Progenitor cell of endocrine pancreas (in vitro differentiated cells): ENCODE data around the gene NPFF. TPM values are rescaled to one million over a fixed set of nuclear protein-coding genes. Genes with fewer than 3 reads are reported as not detected.

ENCODE experiments used
- DNase-seq: peaks from one replicate; pipeline ENCODE4 v3.0.0; 2021; ENCODE audit warnings: low spot score; ENCODE audit not compliant: unreplicated experiment
- H3K27ac Mint-ChIP-seq: 2 replicates; pipeline ENCODE4 v1.8.0; 2021; ENCODE audit warnings: mild to moderate bottlenecking, moderate library complexity, mixed read lengths
- H3K27me3 Mint-ChIP-seq: 2 replicates; pipeline ENCODE4 v1.8.0; 2021; ENCODE audit warnings: mixed read lengths
- H3K36me3 Mint-ChIP-seq: 2 replicates; pipeline ENCODE4 v1.8.0; 2022; ENCODE audit warnings: mixed read lengths; ENCODE audit not compliant: insufficient read depth
- H3K4me1 Mint-ChIP-seq: 2 replicates; pipeline ENCODE4 v1.8.0; 2021; ENCODE audit warnings: low read depth, mixed read lengths
- H3K4me3 Mint-ChIP-seq: 2 replicates; pipeline ENCODE4 v1.8.0; 2021; ENCODE audit warnings: low read depth, mild to moderate bottlenecking, moderate library complexity, mixed read lengths
- H3K9me3 Mint-ChIP-seq: 2 replicates; pipeline ENCODE4 v1.8.0; 2021; ENCODE audit warnings: low read depth, mixed read lengths
- total RNA-seq: library from RNA; stranded (reverse); gene quantifications from 2 replicates; pipeline ENCODE4 v1.2.1, GENCODE V29; 2021
- TF ChIP-seq, protein P1 (sequence below): fragments of 200-600 bp; sonication (generic); IDR thresholded peaks from one replicate; pipeline ENCODE4 v1.5.0; 2021; ENCODE audit warnings: antibody characterized with exemption, mild to moderate bottlenecking; ENCODE audit not compliant: unreplicated experiment

Gene NPFF
- total RNA-seq, 1 donor from 2014 or later, result not detected

DNA sequence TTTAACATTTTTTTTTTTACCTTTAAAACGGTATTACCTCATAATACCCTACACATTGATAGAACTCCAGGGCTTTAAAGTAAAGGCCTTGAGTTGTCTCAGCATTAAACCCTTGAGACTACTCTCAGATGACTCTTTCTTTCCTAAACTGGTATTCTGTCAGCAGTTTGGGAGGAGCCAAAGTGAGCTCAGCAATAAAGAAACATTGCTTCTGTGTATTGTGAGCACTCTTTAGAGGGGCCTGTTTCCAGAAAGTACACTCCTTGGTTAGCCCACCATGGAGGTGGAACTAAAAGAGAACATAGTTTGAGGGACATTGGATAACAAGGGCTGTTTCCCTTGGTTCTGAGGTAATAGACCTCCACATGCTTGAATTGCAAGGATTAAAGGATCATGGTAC lies 28.4 kb downstream of the NPFF start:
- no peaks in the 10 kb centered on the region for H3K27me3 Mint-ChIP-seq
- peaks cover 37% of the 10 kb centered on the region for H3K36me3 Mint-ChIP-seq
- H3K4me1 Mint-ChIP-seq, result peaks cover 25% of the 10 kb centered on the region
- TF ChIP-seq, protein P1, sequence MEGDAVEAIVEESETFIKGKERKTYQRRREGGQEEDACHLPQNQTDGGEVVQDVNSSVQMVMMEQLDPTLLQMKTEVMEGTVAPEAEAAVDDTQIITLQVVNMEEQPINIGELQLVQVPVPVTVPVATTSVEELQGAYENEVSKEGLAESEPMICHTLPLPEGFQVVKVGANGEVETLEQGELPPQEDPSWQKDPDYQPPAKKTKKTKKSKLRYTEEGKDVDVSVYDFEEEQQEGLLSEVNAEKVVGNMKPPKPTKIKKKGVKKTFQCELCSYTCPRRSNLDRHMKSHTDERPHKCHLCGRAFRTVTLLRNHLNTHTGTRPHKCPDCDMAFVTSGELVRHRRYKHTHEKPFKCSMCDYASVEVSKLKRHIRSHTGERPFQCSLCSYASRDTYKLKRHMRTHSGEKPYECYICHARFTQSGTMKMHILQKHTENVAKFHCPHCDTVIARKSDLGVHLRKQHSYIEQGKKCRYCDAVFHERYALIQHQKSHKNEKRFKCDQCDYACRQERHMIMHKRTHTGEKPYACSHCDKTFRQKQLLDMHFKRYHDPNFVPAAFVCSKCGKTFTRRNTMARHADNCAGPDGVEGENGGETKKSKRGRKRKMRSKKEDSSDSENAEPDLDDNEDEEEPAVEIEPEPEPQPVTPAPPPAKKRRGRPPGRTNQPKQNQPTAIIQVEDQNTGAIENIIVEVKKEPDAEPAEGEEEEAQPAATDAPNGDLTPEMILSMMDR, result no peak
- no peak for DNase-seq
- no peak overlapping the region for H3K4me3 Mint-ChIP-seq
- peak overlapping the region; percentile 59 for H3K27ac Mint-ChIP-seq
- no peaks in the 10 kb centered on the region for H3K9me3 Mint-ChIP-seq

DNA sequence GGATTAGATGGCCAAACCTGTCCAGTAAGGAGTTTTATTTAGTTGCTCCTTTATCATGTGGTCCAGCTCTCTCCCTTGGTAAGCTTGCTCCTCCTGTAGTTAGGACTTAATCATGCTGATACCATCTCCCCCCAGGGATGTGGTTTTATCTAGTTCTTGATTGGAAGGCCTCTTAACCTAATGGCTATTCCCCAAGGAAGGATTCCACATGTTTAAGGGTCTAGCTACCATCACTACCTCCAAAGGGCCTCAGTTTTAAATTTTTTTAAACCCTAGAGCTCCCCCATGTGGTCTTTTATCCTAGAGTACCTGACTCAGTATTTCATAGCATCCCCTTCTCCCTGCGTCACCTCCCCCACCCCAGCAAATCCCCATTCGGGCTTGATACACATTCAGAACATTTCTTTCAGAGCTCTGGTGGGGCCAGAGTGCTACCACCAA lies 30.5 kb downstream of the NPFF start:
- Mint-ChIP-seq H3K4me1 (peaks cover 18% of the 10 kb centered on the region), H3K27me3 (no peaks in the 10 kb centered on the region), H3K36me3 (peaks cover 37% of the 10 kb centered on the region), H3K27ac (peak overlapping the region; percentile 85), H3K4me3 (no peak overlapping the region), H3K9me3 (no peaks in the 10 kb centered on the region)
- DNase-seq, result no peak
- TF ChIP-seq, protein P1, result peak; percentile 43

DNA sequence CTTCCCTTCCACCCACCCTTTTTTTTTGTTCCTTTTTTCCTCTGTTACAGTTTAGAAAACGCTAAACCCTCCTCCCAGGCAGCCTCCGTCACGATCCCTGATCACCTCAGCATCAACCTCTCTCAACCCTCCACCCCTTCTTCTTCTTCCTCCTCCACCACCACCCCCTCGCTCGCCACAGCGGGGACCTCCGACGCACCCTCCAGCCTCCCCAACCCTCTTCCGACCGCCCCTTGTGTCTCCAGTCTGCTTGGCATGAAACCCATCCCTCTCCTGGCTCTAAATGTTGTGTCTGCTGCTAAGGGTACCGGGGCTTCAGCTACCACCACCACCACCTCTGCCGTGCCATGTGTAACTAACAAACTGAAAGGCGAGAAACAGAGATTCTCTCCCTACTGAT lies 32.5 kb downstream of the NPFF start:
- H3K27ac Mint-ChIP-seq, result peak overlapping the region; percentile 91
- TF ChIP-seq, protein P1, result no peak
- no peak overlapping the region for H3K4me3 Mint-ChIP-seq
- peaks cover 16% of the 10 kb centered on the region for H3K4me1 Mint-ChIP-seq
- H3K9me3 Mint-ChIP-seq, result no peaks in the 10 kb centered on the region
- no peaks in the 10 kb centered on the region for H3K27me3 Mint-ChIP-seq
- peaks cover 46% of the 10 kb centered on the region for H3K36me3 Mint-ChIP-seq
- no peak for DNase-seq

DNA sequence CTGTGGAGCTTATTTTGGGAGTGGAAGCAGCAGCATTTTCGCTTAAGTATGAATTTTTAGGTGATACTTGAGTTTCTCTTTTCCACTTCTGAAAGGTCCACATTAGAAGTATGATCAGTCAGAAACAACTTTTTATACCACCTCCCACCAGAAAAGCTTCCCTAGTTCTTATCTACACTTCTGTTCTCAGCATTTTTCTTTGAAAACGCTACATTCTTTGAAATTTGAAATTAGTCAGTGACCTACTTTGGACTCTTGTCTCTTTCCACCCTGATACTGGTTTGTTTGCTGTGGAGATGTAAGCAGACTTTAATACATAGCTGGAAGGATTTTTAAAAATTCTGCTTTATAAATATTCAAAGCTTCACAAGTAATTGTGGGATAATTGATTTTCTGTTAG lies 33.2 kb downstream of the NPFF start:
- Mint-ChIP-seq H3K4me3 (no peak overlapping the region), H3K9me3 (no peaks in the 10 kb centered on the region), H3K27ac (peak overlapping the region; percentile 15), H3K4me1 (peaks cover 15% of the 10 kb centered on the region), H3K36me3 (peaks cover 42% of the 10 kb centered on the region), H3K27me3 (no peaks in the 10 kb centered on the region)
- DNase-seq, result no peak
- TF ChIP-seq, protein P1, result no peak

DNA sequence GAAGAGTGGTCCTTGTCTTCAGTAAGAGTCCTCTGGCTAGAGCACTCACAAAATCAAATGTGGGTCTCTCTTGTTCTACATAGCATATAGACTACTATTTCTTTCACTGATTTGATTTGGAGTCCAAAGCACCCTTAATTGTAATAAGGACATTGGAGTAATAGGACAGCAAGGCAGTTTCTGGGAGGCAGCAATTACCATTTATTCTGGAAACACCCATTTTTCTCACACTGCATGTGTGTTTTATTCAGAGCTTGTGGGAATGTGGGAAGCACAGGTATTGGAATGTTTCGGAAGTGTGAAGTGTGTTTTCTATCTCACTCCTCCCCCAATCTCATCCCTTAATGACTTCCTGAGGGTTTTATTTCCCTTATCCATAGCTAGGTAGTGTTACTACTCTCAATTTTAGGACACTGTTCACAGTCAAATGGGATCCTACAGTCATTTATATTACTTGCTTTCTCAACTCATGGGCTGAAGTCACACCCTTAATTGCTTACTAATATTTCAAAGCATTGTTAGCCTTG lies 35.2 kb downstream of the NPFF start:
- Mint-ChIP-seq H3K27ac (peak overlapping the region; percentile 75), H3K4me1 (peaks cover 15% of the 10 kb centered on the region), H3K27me3 (no peaks in the 10 kb centered on the region), H3K9me3 (no peaks in the 10 kb centered on the region), H3K4me3 (no peak overlapping the region), H3K36me3 (peaks cover 48% of the 10 kb centered on the region)
- DNase-seq, result no peak
- TF ChIP-seq, protein P1, result no peak
